HEK293 (cell line): ENCODE measurements around the gene DDX28.
A peak's percentile ranks its signal among the peaks of the same experiment; 100 is the strongest.
"Not testable (repeated sequence)": the region's sequence is repeated elsewhere in the genome, so short reads cannot be mapped to it uniquely, and the experiment has no call there.

Experiments used
- CTCF ChIA-PET: fragments of 350-600 bp; formaldehyde crosslinking; extraction: SDS; loops from one replicate; lab custom pipeline; 2021; ENCODE audit warnings: antibody characterized with exemption; lab: Yijun Ruan, JAX
- POLR2A ChIA-PET: fragments of 300-600 bp; formaldehyde crosslinking; extraction: SDS; loops from one replicate; lab custom pipeline; 2020; ENCODE audit warnings: antibody characterized with exemption, inconsistent platforms; lab: Yijun Ruan, JAX
- H3K27ac ChIP-seq: fragments of 200-500 bp; sonication (Bioruptor generic); 2 replicates; pipeline ENCODE4 v1.5.1; 2014; ENCODE audit warnings: low read depth, low read length, control low read depth, inconsistent platforms; ENCODE audit errors: extremely low read depth
- H3K36me3 ChIP-seq, 2 experiments: fragments of 200-500 bp in 1 of 2; sonication (Bioruptor generic) in 1 of 2; 1 replicate in 1 of 2; 2 replicates in 1 of 2; pipeline ENCODE4 v1.5.1; 2014 to 2017; ENCODE audit warnings: inconsistent platforms in 2 of 2, low read length in 2 of 2; ENCODE audit not compliant: control insufficient read depth in 2 of 2, insufficient read depth in 1 of 2
- H3K4me1 ChIP-seq: fragments of 200-500 bp; sonication (Bioruptor generic); 2 replicates; pipeline ENCODE4 v1.5.1; 2014; ENCODE audit warnings: mild to moderate bottlenecking, low read length, inconsistent platforms; ENCODE audit not compliant: control insufficient read depth, insufficient read depth
- H3K4me3 ChIP-seq: 2 replicates; pipeline ENCODE4 v1.5.1; 2011; ENCODE audit warnings: low read depth, mild to moderate bottlenecking, control low read depth, low read length, moderate library complexity
- H3K9me3 ChIP-seq: fragments of 200-500 bp; sonication (Bioruptor generic); 2 replicates; pipeline ENCODE4 v1.5.1; 2014; ENCODE audit warnings: low read depth, low read length, inconsistent platforms; ENCODE audit not compliant: control insufficient read depth, insufficient read depth
- BCL11B ChIP-seq: fragments of 450-650 bp; formaldehyde crosslinking; IDR thresholded peaks from 2 replicates; pipeline ENCODE4 v1.5.1; 2016; ENCODE audit warnings: low read depth, missing biosample characterization, missing genetic modification characterization
- KLF1 ChIP-seq: fragments of 450-650 bp; formaldehyde crosslinking; IDR thresholded peaks from 2 replicates; pipeline ENCODE4 v1.5.1; 2016; ENCODE audit warnings: missing biosample characterization, missing genetic modification characterization
- SP7 ChIP-seq: fragments of 450-650 bp; formaldehyde crosslinking; IDR thresholded peaks from 2 replicates; pipeline ENCODE4 v1.5.1; 2016; ENCODE audit warnings: missing biosample characterization, missing genetic modification characterization
- ZBTB21 ChIP-seq: fragments of 450-650 bp; formaldehyde crosslinking; IDR thresholded peaks from 2 replicates; pipeline ENCODE4 v1.5.1; 2017; ENCODE audit warnings: missing biosample characterization, missing genetic modification characterization
- ZEB2 ChIP-seq: fragments of 450-650 bp; formaldehyde crosslinking; IDR thresholded peaks from 2 replicates; pipeline ENCODE4 v1.5.1; 2016; ENCODE audit warnings: missing biosample characterization, missing genetic modification characterization
- ZFHX2 ChIP-seq: fragments of 450-650 bp; formaldehyde crosslinking; conservative IDR thresholded peaks from 2 replicates; pipeline ENCODE4 v1.5.1; 2016; ENCODE audit warnings: missing biosample characterization, missing genetic modification characterization
- ZFP3 ChIP-seq: fragments of 450-650 bp; formaldehyde crosslinking; IDR thresholded peaks from 2 replicates; pipeline ENCODE4 v1.5.1; 2016; ENCODE audit warnings: low read depth, missing biosample characterization, missing genetic modification characterization
- ZIC2 ChIP-seq: fragments of 450-650 bp; formaldehyde crosslinking; IDR thresholded peaks from 2 replicates; pipeline ENCODE4 v1.5.1; 2016; ENCODE audit warnings: missing biosample characterization, missing genetic modification characterization
- ZNF121 ChIP-seq: fragments of 450-650 bp; formaldehyde crosslinking; IDR thresholded peaks from 2 replicates; pipeline ENCODE4 v1.5.1; 2016; ENCODE audit warnings: missing biosample characterization, missing genetic modification characterization
- ZNF155 ChIP-seq: fragments of 450-650 bp; formaldehyde crosslinking; IDR thresholded peaks from 2 replicates; pipeline ENCODE4 v1.5.1; 2016; ENCODE audit warnings: missing biosample characterization, missing genetic modification characterization
- ZNF311 ChIP-seq: fragments of 450-650 bp; formaldehyde crosslinking; IDR thresholded peaks from 2 replicates; pipeline ENCODE4 v1.5.1; 2017; ENCODE audit warnings: missing biosample characterization, missing genetic modification characterization, borderline replicate concordance
- ZNF391 ChIP-seq: fragments of 450-650 bp; formaldehyde crosslinking; IDR thresholded peaks from 2 replicates; pipeline ENCODE4 v1.5.1; 2016; ENCODE audit warnings: low read depth, missing biosample characterization, missing genetic modification characterization, borderline replicate concordance
- ZNF544 ChIP-seq: fragments of 450-650 bp; formaldehyde crosslinking; IDR thresholded peaks from 2 replicates; pipeline ENCODE4 v1.5.0; 2017; ENCODE audit warnings: missing biosample characterization, missing genetic modification characterization
- ZNF664 ChIP-seq: fragments of 450-650 bp; formaldehyde crosslinking; IDR thresholded peaks from 2 replicates; pipeline ENCODE4 v1.5.1; 2016; ENCODE audit warnings: missing biosample characterization, missing genetic modification characterization
- ZNF768 ChIP-seq: fragments of 450-650 bp; formaldehyde crosslinking; IDR thresholded peaks from 2 replicates; pipeline ENCODE4 v1.5.1; 2018; ENCODE audit warnings: missing biosample characterization, mild to moderate bottlenecking, missing genetic modification characterization
- ZNF785 ChIP-seq: fragments of 450-650 bp; formaldehyde crosslinking; IDR thresholded peaks from 2 replicates; pipeline ENCODE4 v1.5.1; 2016; ENCODE audit warnings: missing biosample characterization, missing genetic modification characterization
- ZNF792 ChIP-seq: fragments of 450-650 bp; formaldehyde crosslinking; IDR thresholded peaks from 2 replicates; pipeline ENCODE4 v1.5.1; 2016; ENCODE audit warnings: missing biosample characterization, missing genetic modification characterization
- ZSCAN30 ChIP-seq: fragments of 450-650 bp; IDR thresholded peaks from 2 replicates; pipeline ENCODE4 v1.5.1; 2018; ENCODE audit warnings: missing biosample characterization, mild to moderate bottlenecking, missing genetic modification characterization, moderate library complexity
- TF ChIP-seq, protein P1 (sequence below): fragments of 450-650 bp; formaldehyde crosslinking; IDR thresholded peaks from 2 replicates; pipeline ENCODE4 v1.5.1; 2016; ENCODE audit warnings: missing biosample characterization, missing genetic modification characterization
- TF ChIP-seq, protein P2 (sequence below): fragments of 450-650 bp; formaldehyde crosslinking; IDR thresholded peaks from 2 replicates; pipeline ENCODE4 v1.5.1; 2016; ENCODE audit warnings: missing biosample characterization, missing genetic modification characterization

Gene DDX28

DNA sequence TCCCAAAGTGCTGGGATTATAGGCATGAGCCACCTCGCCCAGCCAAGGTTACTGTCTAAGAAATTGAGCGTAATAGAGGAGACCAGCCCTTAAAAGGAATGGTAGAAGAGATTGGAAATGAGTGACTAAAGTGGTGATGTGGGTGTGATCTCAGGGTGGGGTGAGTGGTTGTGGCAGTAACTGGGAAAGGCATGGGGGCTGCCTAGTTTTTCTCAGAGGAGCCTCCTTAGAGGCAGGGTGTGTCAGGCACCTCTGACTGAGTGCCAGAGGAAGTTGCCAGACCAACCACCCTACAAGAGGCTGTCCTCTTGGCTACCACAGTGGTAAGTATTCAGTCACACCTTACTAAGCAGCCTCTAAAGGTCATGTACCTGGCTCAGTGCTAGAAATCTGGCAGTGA is 8.9 kb upstream of the DDX28 start:
- Histone ChIP-seq H3K4me1 (peaks cover 5% of the 10 kb centered on the region; the same call in 1 of the 2 replicates), H3K27ac (no peak overlapping the region), H3K4me3 (no peak overlapping the region), H3K36me3 (peaks cover 20 to 28% of the 10 kb centered on the region in 2 experiments; a peak in 2 of 3 replicates), H3K9me3 (no peaks in the 10 kb centered on the region)
- ChIA-PET POLR2A (interaction anchor here (1.1 kb wide), 1 partner anchor 8 kb away, joined by 8 read pairs; the partner anchor contains the start of gene DUS2), CTCF (no interaction called here)
- TF ChIP-seq ZNF391 (tag by site-specific recombination) (no peak), ZNF544 (tag by site-specific recombination) (no peak), KLF1 (tag by site-specific recombination) (peak; percentile 99)

DNA sequence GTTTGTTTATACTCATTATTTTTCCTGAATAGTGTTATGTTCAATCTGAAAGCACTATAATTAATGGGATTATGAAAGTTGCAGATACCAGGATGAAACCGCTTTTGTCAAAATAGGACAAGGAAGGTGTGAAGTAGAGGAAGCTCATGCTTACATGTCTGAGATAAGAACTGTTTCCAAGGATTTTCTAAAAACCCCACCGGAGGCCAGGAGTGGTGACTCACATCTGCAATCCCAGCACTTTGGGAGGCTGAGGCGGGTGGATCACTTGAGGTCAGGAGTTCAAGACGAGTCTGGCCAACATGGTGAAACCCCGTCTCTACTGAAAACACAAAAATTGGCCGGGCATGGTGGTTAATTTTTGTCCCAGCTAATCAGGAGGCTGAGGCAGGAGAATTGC is 7.1 kb upstream of the DDX28 start:
- peaks cover 20 to 44% of the 10 kb centered on the region in 2 experiments; a peak in 2 of 3 replicates for H3K36me3 ChIP-seq
- CTCF ChIA-PET: interaction anchor here (1.2 kb wide), 2 partner anchors 10 to 36 kb away, joined by 3 to 5 read pairs; no protein-coding TSS in a partner anchor
- H3K9me3 ChIP-seq, H3K27ac ChIP-seq, POLR2A ChIA-PET, H3K4me3 ChIP-seq, H3K4me1 ChIP-seq: not testable (repeated sequence)

DNA sequence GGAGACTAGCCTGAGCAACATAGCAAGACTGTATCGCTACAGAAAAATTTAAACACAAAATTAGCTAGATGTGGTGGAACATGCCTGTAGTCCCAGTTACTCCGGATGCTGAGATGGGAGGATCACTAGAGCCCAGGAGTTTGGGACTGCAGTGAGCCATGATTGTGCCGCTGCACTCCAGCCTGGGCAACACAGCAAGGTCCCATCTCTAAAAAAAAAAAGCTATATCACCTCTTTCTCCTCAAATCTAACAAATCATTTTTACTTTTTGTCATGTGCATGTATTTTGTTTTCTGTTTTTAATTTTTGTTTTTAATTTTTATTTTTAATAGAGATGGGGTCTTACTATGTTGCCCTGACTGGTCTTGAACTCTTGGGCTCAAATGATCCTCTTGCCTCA is 6.0 kb upstream of the DDX28 start:
- TF ChIP-seq ZNF121 (tag by site-specific recombination) (peak; percentile 72), ZNF664 (tag by site-specific recombination) (no peak)
- TF ChIP-seq, all 188 proteins: peak for 1
- Histone ChIP-seq H3K27ac (no peak overlapping the region), H3K9me3 (no peaks in the 10 kb centered on the region), H3K36me3 (peaks cover 20 to 44% of the 10 kb centered on the region in 2 experiments; a peak in 2 of 3 replicates), H3K4me1 (no peaks in the 10 kb centered on the region), H3K4me3 (no peak overlapping the region)
- POLR2A ChIA-PET: interaction anchor here (0.6 to 1.5 kb wide), 3 partner anchors 24 to 209 kb away, joined by 3 to 5 read pairs (median 5); partner anchors contain the start of gene DPEP2
- CTCF ChIA-PET: interaction anchor here (0.6 to 1.3 kb wide), 4 partner anchors 12 to 194 kb away, joined by 3 to 5 read pairs (median 3); no protein-coding TSS in a partner anchor

DNA sequence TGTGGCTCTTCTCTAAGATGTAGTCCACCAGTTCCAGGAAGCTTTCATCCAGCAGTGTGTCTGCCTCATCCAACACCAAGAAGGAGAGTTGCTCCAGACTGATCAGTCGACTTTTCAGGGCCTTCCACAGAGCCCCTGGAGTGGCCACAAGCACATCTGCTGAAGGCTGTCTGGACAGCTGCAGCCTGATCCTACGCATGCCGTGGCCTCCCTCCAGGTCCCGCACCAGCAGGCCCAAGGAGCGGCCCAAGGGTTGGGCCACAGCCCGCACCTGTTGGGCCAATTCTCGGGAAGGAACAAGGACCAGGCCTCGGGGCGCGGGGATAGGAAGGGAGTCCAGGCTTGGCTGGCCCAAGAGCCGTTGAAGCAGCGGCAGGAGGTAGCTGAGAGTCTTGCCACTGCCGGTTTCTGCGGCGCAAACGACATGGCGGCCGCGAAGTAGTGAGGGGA is 729 bp downstream of the DDX28 start:
- H3K27ac ChIP-seq: peak overlapping the region; percentile 76; the same call in 1 of the 2 replicates
- H3K36me3 ChIP-seq: peaks cover 0 to 34% of the 10 kb centered on the region in 2 experiments; a peak in 2 of 3 replicates
- H3K9me3 ChIP-seq: no peaks in the 10 kb centered on the region
- peak overlapping the region; percentile 98 for H3K4me3 ChIP-seq
- peaks cover 7% of the 10 kb centered on the region; the same call in 1 of the 2 replicates for H3K4me1 ChIP-seq
- POLR2A ChIA-PET: interaction anchor here (0.8 to 2.5 kb wide), 8 partner anchors 19 to 214 kb away, joined by 3 to 7 read pairs (median 4); partner anchors contain the start of genes ESRP2 and NUTF2
- no peak for TF ChIP-seq ZNF311 (tag by site-specific recombination)
- TF ChIP-seq ZFP3 (tag by site-specific recombination): no peak
- TF ChIP-seq, protein P1, sequence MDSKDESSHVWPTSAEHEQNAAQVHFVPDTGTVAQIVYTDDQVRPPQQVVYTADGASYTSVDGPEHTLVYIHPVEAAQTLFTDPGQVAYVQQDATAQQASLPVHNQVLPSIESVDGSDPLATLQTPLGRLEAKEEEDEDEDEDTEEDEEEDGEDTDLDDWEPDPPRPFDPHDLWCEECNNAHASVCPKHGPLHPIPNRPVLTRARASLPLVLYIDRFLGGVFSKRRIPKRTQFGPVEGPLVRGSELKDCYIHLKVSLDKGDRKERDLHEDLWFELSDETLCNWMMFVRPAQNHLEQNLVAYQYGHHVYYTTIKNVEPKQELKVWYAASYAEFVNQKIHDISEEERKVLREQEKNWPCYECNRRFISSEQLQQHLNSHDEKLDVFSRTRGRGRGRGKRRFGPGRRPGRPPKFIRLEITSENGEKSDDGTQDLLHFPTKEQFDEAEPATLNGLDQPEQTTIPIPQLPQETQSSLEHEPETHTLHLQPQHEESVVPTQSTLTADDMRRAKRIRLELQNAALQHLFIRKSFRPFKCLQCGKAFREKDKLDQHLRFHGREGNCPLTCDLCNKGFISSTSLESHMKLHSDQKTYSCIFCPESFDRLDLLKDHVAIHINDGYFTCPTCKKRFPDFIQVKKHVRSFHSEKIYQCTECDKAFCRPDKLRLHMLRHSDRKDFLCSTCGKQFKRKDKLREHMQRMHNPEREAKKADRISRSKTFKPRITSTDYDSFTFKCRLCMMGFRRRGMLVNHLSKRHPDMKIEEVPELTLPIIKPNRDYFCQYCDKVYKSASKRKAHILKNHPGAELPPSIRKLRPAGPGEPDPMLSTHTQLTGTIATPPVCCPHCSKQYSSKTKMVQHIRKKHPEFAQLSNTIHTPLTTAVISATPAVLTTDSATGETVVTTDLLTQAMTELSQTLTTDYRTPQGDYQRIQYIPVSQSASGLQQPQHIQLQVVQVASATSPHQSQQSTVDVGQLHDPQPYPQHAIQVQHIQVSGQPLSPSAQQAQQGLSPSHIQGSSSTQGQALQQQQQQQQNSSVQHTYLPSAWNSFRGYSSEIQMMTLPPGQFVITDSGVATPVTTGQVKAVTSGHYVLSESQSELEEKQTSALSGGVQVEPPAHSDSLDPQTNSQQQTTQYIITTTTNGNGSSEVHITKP (tag by site-specific recombination): no peak
- no peak for TF ChIP-seq ZNF792
- TF ChIP-seq ZIC2 (tag by site-specific recombination): no peak
- TF ChIP-seq ZSCAN30 (tag by site-specific recombination): no peak
- TF ChIP-seq ZFHX2 (tag by site-specific recombination): no peak
- TF ChIP-seq, protein P2, sequence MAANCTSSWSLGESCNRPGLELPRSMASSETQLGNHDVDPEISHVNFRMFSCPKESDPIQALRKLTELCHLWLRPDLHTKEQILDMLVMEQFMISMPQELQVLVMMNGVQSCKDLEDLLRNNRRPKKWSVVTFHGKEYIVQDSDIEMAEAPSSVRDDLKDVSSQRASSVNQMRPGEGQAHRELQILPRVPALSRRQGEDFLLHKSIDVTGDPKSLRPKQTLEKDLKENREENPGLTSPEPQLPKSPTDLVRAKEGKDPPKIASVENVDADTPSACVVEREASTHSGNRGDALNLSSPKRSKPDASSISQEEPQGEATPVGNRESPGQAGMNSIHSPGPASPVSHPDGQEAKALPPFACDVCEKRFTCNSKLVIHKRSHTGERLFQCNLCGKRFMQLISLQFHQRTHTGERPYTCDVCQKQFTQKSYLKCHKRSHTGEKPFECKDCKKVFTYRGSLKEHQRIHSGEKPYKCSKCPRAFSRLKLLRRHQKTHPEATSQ: no peak
- TF ChIP-seq SP7 (tag by site-specific recombination): no peak
- no peak for TF ChIP-seq ZBTB21 (tag by site-specific recombination)
- no peak for TF ChIP-seq ZNF768 (tag by site-specific recombination)
- no peak for TF ChIP-seq ZEB2 (tag by site-specific recombination)
- TF ChIP-seq ZNF155: no peak
- no peak for TF ChIP-seq ZNF121 (tag by site-specific recombination)
- no peak for TF ChIP-seq BCL11B (tag by site-specific recombination)
- no peak for TF ChIP-seq ZNF391 (tag by site-specific recombination)
- no peak for TF ChIP-seq ZNF785 (tag by site-specific recombination)
- CTCF ChIA-PET: interaction anchor here (0.5 to 1.8 kb wide), 4 partner anchors 13 to 295 kb away, joined by 3 to 4 read pairs (median 3); no protein-coding TSS in a partner anchor
